ENCODE data around the gene SZRD1. TPM values are rescaled to one million over a fixed set of nuclear protein-coding genes. Genes with fewer than 3 reads are reported as not detected.

The SZRD1 gene
- total RNA-seq, 1 donor from 2014 or later = 24.1 TPM

DNA sequence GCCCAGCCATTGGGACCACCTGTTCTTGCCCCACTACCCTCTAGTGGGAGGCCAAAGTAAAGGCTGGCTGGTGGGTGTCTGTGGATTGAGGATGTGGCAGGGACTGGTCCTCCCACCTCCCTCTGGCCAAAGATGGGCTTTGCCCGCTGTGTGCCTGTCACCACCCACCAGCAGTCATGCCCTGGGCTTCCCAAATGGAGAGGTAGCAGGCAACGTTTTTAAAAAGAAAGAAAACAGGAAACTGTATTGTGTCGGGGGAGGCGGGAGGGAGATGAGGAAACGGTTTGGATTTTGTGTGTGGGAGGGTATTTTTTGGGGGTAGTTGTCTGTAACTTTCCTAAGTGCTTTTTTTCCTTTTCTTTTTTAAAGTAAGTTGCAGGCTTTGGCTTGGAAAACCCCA lies 30.1 kb downstream of the SZRD1 start:
- DNase-seq = no peak

DNA sequence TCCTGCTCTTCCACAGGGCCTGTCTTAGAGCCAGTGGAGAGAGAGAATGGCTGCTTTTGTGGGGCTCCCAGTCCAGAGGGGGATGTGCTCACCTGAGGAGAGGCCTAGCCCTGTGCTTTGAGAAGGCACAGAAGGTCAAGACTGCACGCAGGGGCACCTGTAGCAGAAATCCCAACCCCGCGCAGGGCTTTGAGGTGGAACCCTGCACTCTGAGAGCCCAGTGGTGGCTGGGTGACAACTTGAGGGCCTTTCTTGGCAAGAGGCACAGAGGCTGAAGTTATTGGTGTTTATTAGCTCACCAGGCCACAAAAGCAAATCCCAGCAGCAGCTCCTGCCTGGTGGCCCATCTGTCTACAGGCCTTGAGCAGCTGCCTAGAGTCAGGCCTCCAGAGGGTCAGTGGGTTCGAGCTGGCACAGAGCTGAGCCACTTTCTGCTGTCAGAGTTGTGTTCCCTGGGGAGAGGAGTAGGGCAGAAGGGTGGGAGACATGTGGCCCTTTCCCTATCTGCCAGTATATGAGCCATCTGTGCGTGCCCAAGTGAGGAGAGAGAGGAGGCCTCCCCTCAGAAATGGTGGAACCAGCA lies 31.4 kb downstream of the SZRD1 start:
- no peak for DNase-seq

DNA sequence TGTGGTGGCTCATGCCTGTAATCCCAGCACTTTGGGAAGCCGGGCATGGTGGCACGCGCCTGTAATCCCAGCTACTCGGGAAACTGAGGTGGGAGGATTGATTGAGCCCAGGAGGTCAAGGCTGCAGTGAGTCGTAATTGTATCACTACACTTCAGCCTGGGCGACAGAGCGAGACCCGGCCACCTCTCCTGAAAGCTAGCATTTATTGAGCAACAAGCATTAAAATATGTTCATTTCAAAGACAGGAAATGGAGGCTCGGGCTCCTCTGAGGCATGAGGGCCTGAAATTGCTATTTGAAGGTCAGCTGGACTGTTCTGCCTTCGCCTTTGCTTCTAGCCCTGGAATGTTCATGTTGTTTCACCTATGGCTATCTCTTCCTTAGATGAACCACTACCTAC lies 35.7 kb downstream of the SZRD1 start:
- no peak for DNase-seq

DNA sequence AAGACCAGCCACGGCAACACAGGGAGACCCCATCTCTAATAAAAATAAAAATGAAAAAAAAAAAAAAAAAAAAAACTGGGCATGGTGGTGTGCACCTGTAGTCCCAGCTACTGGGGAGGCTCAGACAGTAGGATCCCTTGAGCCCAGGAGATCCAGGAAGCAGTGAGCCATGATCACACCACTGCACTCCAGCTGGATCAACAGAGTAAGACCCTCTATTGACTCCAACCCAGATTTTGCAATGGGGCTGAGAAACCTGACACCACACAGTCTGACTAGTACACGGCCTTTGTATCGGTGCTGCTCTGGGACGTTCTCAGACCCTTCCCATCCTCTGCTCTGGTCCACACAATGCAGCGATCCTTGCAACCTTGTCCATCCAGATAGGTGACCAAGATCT lies 38.4 kb downstream of the SZRD1 start:
- DNase-seq = no peak

DNA sequence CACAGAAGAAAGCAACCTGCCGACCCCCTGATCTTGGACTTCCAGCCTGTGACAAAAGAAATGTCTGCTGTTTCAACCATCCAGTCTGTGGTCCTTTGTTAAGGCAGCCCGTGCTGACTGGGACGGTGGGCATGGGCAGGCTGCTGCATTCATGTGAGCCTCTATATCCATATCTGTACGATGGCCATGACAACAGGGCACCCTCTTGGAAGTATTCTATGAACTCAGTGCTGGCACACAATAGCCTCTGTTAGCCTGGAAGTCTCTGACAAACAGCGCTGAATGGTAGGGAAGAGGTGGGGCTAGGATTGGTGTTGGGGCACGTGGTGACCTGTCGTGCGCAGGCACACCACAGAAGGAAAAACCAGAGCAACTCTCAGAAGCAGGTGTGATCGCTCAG lies 39.8 kb downstream of the SZRD1 start:
- DNase-seq = no peak

DNA sequence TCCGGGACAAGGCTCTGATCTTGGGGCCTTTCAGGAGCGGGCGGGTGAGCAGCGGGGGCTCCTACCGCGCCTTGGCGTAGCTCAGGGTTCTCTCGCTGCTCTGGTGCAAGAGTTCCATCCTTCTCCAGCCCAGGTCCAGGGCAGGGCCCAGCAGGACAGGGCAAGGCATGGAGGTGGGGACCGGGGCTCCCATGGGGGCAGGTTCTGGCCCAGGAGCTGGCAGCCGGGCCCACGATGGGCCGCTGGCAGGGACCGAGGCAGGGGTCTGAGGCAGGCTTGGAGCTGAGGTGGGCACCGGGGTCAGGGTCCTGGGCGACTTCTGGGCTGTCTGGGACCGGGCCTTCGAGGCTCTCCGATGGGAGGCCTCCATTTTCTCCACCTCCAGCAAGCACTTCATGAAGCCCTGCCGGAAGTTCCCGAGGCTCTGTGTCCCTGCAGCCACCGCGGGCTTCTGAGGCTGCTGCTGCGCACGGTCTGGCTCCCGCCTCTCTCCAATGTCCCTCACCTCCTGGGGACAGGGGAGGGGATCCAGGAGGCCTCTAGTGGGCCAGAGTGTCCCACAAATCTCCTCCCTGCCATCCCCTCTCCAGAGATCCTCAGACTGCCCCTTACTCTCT lies 42.6 kb downstream of the SZRD1 start:
- no peak for DNase-seq

DNA sequence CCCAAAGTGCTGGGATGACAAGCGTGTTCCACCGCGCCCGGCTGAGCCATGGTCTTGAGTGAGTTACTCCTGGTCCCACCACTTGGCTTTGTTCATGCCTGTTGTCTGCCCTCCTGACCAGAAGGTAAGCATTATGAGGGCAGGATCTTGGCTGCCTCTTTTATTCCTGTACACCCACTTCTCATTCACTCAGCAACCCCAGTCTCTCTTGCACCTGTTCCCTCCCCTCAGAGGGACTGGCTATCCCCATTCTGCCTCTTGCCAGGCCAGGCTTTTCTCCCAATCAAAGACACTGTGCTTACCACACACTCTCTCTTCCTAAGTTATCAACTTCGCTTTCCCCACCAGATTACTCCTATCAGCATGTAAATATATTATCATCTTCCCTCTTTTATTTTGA lies 43.8 kb downstream of the SZRD1 start:
- DNase-seq = no peak

DNA sequence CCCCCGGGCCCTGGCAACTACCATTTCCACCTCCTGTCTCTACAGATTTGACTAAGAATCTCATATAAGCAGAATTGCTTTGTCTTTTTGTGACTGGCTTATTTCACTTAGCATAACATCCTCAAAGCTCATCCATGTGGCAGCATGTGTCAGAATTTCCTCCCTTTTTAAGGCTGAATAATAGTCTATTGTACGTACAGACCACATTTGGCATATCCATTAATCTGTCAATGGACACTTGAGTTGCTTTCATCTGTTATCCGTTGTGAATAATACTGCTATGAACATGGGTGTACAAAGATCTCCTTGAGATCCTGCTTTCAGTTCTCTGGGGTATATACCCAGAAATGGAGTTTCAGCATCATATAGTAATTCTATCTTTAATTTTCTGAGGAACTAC lies 46.1 kb downstream of the SZRD1 start:
- DNase-seq = no peak

DNA sequence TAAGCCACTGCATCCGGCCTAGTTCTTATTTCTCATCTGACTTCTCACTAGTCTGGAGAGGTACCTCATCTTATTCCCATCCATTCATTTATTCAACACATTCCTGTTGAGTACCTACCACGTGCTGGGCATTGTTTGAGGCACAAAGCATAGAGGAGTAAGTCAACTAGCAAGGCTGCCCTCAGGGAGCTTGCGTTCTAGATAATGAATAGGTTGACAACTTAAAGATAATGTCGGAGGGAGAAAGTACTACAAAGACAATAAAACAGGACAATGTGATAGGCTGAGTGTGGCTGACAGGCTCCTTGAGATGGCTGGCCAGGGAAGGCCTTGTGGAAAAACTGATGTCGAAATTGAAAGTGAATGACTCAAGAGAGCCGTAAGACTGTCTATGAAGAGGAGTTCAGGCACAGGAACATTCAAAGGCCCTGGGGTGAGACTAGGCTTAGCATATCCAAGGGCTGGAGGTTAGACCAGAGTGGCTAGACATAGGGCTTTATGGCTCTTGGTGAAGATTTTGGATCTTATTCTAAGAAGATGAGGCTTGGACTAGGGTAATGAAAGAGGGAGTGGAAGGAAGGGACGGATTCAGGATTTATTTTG lies 51.9 kb downstream of the SZRD1 start:
- DNase-seq = no peak

DNA sequence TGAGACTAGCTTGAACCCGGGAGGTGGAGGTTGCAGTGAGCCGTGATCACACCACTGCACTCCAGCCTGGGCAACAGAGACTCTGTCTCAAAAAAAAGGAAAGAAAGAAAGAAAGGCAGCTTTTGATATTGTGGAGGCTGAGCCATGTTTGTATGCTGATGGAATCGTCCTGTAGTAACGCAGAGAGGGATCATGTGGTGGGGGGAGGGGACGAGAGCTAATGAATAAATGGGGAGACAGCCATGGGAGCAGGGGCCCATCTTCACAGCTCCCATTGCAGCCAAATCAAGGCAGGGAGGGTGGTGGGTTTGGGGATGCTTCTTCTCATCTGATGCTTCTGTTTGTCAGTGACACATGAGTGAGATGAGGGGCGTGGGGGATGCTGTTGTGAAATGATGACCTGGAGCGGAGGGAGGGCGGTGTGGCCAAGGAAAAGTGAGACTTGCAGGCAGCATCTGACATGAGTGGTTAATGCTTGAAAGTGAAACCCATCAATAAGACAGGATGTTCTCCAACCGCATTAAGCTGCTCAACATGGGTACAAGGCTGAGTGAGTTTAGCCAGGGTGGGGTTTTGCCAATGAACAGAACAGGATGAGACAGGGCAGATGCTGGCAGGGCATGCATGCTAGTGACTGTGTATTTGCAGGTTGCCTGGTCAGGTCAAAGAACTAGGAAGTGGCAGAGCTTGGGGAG lies 53.5 kb downstream of the SZRD1 start:
- DNase-seq = no peak

DNA sequence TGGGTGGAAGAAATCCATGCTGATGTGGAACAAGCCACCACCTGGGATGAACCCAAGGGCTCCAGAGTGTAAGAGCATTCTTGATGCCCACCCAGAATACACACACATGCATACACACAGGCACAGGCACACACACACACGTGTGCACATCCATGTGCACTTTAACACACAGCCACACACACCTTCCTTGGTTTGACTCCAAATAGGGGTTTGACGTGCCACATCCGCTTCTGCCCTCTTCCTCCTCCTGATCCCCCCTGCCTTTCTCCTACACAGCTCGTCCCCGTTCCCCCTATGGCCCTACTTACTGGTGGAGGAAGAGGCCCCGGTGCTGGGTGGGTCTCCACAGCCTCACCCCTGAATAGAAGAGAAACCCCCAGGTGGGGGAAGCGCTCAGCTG lies 54.2 kb downstream of the SZRD1 start:
- no peak for DNase-seq

DNA sequence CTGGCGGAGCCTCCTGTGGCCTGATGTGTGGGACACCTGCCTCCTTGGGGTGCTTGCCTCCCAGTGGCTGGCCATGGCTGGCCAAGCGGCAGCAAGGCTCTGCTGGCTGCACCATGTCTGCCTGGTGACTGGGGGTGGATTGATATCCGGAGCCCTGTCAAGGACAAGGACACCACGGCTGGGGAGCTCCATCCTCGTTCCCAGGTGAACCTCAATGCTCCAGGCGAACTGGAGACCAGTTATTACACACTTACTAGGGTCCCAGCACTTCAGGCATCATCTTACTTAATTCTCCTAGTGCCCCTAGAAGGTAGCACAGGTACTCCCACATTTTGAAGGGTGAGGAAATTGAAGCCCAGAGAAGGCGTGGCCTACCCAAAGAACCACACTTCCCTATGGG lies 55.0 kb downstream of the SZRD1 start:
- DNase-seq = no peak

DNA sequence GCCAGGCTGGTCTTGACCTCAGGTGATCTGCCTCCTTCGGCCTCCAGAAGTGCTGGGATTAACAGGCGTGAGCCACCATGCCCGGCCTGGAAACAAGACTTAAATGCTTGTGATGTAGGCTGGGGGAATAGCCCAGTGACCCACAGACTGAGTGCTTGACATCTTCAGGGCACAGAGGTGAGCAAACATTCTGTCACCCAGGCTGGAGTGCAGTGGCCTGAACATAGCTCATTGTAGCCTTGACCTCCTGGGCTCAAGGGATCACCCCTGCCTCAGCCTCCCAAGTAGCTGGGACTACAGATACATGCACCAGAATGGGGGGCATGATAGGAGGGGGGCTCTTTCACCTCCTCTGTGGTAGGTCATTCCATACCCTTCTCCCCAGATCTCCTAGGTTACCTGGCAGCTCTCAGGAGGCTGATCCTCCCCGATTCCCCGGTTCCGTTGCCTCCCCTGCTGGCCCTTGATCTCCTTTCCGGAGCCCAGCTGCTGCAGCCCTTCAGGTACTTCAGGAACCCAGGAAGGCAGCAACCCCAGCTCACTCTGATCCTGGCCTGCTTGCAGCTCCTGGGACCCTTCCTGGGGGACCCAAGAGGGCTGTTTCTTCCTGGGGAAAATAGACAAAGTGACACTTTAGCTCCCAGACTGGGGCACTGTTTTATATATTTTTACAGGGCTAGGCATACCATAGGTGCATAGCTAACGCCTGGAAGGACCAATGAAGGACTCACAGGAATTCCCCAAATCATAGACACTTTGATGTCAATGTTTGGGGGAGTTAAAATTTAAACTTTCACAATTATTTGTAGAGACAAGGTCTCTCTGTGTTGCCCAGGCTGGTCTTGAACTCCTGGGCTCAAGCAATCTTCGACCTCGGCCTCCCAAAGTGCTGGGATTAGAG lies 58.3 kb downstream of the SZRD1 start:
- no peak for DNase-seq

DNA sequence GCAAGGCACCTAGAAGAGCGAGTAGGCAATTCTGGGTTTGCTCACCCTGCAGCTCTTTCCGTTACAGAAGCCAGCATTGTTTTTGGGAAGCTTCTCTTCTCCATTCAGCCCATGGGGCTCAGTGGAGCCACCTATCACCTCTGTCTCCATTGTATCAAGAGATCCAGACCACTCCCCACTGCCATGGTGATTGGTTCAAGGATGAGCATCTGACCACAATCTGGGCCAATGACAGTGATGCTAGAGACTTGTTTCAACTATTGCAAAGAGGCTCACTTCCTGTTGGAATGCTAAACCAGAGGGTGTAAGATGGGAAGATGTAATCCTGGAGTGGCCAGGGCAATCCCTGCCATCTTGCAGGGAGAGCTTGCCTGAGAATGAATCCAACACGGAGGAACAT lies 63.6 kb downstream of the SZRD1 start:
- no peak for DNase-seq

DNA sequence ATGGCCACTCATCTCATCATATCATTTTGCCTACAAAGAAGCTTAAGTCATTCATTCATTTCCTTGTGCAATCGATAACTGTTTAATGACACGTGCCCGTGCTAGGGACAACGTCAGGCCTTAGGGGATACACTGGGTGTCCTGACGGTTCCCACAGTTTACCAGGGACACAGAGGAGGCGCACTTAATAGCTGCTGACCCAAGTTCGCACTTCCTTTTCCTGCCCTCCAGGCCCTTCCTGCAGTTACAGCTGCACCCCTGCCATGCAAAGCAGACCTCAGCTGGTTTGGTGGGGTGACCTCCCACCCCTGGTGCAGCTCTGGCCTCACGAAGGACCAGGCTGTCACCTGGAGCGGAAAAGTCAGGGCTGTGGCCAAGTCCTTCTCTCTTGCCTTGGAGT lies 66.0 kb downstream of the SZRD1 start:
- DNase-seq = no peak

DNA sequence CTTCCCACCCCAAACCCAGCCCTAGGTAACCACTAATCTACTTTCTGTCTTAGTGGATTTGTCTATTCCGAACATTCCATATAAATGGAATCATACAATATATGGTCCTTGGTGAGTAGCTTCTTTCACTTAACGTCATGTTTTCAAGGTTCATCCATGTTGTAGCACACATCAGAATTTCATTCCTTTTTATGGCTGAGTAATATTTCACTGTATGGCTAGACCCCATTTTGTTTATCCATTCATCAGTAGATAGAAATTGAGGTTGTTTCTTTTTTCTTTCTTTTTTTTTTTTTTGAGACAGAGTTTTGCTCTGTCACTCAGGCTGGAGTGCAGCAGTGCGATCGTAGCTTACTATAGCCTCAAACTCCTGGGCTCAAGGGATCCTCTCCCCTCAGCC lies 67.0 kb downstream of the SZRD1 start:
- DNase-seq = no peak

DNA sequence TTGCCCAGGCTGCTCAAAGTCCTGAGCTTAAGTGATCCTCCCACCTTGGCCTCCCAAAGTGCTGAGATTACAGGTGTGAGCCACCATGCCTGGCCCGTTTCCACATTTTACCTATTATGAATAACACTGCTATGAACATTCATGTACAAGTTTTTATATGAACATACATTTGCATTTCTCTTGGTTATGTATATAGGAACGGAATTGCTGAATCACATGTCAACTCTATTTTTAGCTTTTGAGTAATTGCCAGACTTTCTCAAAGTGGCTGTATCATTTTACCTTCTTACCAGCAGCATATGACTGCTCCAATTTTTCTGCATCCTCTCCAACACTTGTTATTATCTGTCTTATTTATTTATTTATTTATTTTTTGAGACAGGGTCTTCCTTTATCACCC lies 67.5 kb downstream of the SZRD1 start:
- DNase-seq = no peak

DNA sequence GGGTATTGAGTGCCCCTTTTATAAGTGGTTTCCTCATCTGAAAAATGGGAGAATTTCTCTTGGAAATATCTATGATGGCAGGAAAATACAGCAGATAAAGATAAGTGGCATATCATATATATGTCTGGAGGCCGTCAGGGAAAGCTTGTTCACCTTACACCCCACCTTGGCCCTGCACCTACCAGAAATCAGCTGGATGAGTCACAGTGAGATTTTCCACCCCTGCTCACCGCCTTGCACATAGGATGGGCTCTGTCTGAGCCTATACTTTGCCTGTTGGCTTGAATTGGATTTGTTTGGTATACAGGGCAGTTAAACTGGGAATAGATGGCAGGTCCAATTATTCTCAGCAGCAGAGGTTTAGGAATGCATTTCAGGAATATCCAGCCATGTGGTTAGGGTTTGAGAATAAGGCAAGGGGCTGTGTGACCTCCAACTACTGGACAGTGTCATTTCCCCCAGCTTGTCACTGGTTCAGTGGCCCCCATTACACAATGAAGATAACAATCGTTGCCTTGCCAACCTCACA lies 70.0 kb downstream of the SZRD1 start, which contains the start of gene SPATA21:
SPATA21 (minus strand) TSS at position 479 of the 529 bp plus-strand sequence. CDS start 6,053 bp downstream, outside the sequence.
- no peak for DNase-seq

DNA sequence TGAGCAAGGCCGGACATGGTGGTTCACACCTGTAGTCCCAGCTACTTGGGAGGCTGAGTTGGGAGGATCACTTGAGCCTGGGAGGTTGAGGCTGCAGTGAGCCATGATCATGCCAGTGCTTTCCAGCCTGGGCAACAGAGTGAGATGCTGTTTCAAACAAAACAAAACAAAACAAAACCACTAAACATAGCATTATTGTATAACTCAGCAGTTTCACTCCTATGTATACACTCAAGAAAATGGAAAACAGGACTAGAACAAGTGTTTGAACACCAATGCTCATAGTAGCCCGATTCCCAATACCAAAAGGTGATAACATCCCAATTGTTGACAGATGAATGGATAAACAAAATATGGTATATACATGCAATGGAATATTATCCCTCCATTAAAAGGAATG lies 71.5 kb downstream of the SZRD1 start:
- no peak for DNase-seq

DNA sequence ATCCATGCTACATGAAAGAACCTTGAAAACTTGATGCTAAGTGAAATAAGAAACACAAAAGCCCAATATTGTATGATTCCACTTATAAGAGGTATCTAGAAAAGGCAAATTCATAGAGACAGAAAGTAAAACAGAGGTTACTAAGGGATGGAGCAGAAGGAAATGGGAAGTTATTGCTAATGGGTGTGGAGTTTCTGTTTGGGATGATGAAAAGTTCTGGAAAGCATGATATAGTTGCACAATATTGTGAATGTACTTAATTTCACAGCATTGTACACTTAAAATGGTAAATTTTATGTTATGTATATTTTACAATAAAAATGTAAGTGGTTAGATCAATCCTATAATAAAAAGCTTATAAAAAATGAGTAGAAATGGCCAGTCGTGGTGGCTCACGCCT lies 71.9 kb downstream of the SZRD1 start:
- DNase-seq = no peak

DNA sequence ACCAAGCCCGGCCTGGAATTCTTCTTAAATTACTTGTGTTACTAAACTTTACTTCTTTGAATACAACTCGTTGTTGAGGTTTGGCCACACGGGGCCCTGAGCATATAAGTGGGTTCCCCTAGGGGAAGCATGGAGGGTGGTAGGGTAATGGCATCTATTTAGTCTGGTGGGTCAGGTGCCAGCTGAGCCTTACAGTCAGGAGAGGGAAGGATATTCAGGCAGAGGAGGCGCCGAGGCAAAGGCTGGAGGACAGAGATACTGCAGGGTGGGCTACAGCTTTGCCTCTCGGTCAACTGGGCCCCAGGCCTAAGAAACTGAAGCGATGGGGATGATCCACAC lies 73.1 kb downstream of the SZRD1 start:
- DNase-seq = no peak
